Brain microvascular endothelial cell (primary cell): ENCODE data around the gene MSI2.

ENCODE experiments used
- DNase-seq: peaks from one replicate; pipeline ENCODE4 v3.0.0-alpha.2; 2020
- H3K27ac ChIP-seq: fragments of 250-450 bp; sonication (Bioruptor Pico); 2 replicates; pipeline ENCODE4 v1.5.1; 2020; ENCODE audit warnings: mild to moderate bottlenecking, moderate library complexity
- H3K27me3 ChIP-seq: fragments of 250-450 bp; sonication (Bioruptor Pico); replicated peaks from 2 replicates; pipeline ENCODE4 v1.5.1; 2020; ENCODE audit warnings: mild to moderate bottlenecking
- H3K36me3 ChIP-seq: fragments of 250-450 bp; sonication (Bioruptor Pico); replicated peaks from 2 replicates; pipeline ENCODE4 v1.5.1; 2020; ENCODE audit warnings: mild to moderate bottlenecking
- H3K4me3 ChIP-seq: 2 replicates; pipeline ENCODE4 v1.5.1; 2011; ENCODE audit warnings: low read depth, mild to moderate bottlenecking, control low read depth, low read length, moderate library complexity
- CTCF ChIP-seq: IDR thresholded peaks from 2 replicates; pipeline ENCODE4 v1.5.1; 2011; ENCODE audit warnings: low read depth, mild to moderate bottlenecking, moderate library complexity, low read length, control low read depth, inconsistent platforms; ENCODE audit errors: missing control alignments
- in situ Hi-C: cut with HindIII; loops from 2 replicates; pipeline ENCODE4 v1.10.0; 2017; ENCODE audit warnings: low sequenced_read_pairs, low pct_ligation_motif_present

MSI2 gene

GRCh38 chr17:57443781-57444180 lies 187.5 kb downstream of the MSI2 start:
- no peak overlapping the region for H3K4me3 ChIP-seq
- no peak for TF ChIP-seq CTCF
- H3K27ac ChIP-seq, result no peak overlapping the region
- in situ Hi-C loops, result no loop called here
- no peaks in the 10 kb centered on the region for H3K27me3 ChIP-seq
- DNase-seq, result no peak
- H3K36me3 ChIP-seq, result no peaks in the 10 kb centered on the region

- in situ Hi-C loops, result no loop called here
Observed at GRCh38 chr17:57444682-57445450, 188.5 kb downstream of the MSI2 start.

GRCh38 chr17:57445772-57446472 lies 189.6 kb downstream of the MSI2 start:
- no peak for DNase-seq
- Histone ChIP-seq H3K27me3 (no peaks in the 10 kb centered on the region), H3K36me3 (no peaks in the 10 kb centered on the region), H3K4me3 (no peak overlapping the region), H3K27ac (no peak overlapping the region)
- TF ChIP-seq CTCF, result no peak
- in situ Hi-C loops, result no loop called here

More at GRCh38 chr17:57444682-57445450, 188.5 kb downstream of the MSI2 start:
- Histone ChIP-seq H3K36me3 (no peaks in the 10 kb centered on the region), H3K27me3 (no peaks in the 10 kb centered on the region), H3K4me3 (no peak overlapping the region), H3K27ac (no peak overlapping the region)
- DNase-seq, result no peak
- TF ChIP-seq CTCF, result no peak

GRCh38 chr17:57447357-57447989 lies 191.2 kb downstream of the MSI2 start:
- H3K27me3 ChIP-seq, result no peaks in the 10 kb centered on the region
- no peak for DNase-seq
- no peak overlapping the region for H3K27ac ChIP-seq
- no peak overlapping the region for H3K4me3 ChIP-seq
- in situ Hi-C loops, result no loop called here
- H3K36me3 ChIP-seq, result no peaks in the 10 kb centered on the region
- TF ChIP-seq CTCF, result no peak

- Histone ChIP-seq H3K36me3 (no peaks in the 10 kb centered on the region), H3K27me3 (no peaks in the 10 kb centered on the region), H3K4me3 (no peak overlapping the region), H3K27ac (no peak overlapping the region)
- no peak for DNase-seq
- no peak for TF ChIP-seq CTCF
- in situ Hi-C loops, result no loop called here
Observed at GRCh38 chr17:57447990-57448758, 191.9 kb downstream of the MSI2 start.
